Measurements from ENCODE around the gene AK4. TPM values are rescaled to one million over a fixed set of nuclear protein-coding genes. Genes with fewer than 3 reads are reported as not detected.

The AK4 gene
- total RNA-seq, 2 experiments from 2014 or later = 0.08 to 0.14 TPM

- ChIA-PET CTCF (no interaction called here), POLR2A (no interaction called here)
- Mint-ChIP-seq H3K9me3 (no peaks in the 10 kb centered on the region), H3K36me3 (ENCODE audit: low read depth) (no peaks in the 10 kb centered on the region), H3K27me3 (peaks cover 70% of the 10 kb centered on the region), H3K27ac (no peak overlapping the region), H3K4me1 (ENCODE audit: low read depth) (peaks cover 15% of the 10 kb centered on the region), H3K4me3 (peak overlapping the region; percentile 89)
- ATAC-seq (ENCODE audit: poor library complexity) (no peak), DNase-seq (no peak)
- Histone ChIP-seq H3K9me3 (ENCODE audit: control insufficient read depth in 1 of 2, insufficient read depth in 1 of 2, low read length in 2 of 2) (no peaks in the 10 kb centered on the region), H3K4me1 (ENCODE audit: insufficient read depth, low read length) (peaks cover 17% of the 10 kb centered on the region), H3K4me3 (ENCODE audit: low read length) (peak overlapping the region; percentile 45), H3K27ac (ENCODE audit: low read depth in 1 of 2, low read length in 2 of 2) (no peak overlapping the region), H3K27me3 (ENCODE audit: control insufficient read depth in 1 of 2, insufficient read depth in 2 of 2, low read length in 2 of 2) (peaks cover 26 to 40% of the 10 kb centered on the region in 2 experiments), H3K36me3 (ENCODE audit: insufficient read depth, low read length) (no peaks in the 10 kb centered on the region)
- intact Hi-C loops (cut with DNase I, micrococcal nuclease) = no loop called here
- TF ChIP-seq, protein P1, sequence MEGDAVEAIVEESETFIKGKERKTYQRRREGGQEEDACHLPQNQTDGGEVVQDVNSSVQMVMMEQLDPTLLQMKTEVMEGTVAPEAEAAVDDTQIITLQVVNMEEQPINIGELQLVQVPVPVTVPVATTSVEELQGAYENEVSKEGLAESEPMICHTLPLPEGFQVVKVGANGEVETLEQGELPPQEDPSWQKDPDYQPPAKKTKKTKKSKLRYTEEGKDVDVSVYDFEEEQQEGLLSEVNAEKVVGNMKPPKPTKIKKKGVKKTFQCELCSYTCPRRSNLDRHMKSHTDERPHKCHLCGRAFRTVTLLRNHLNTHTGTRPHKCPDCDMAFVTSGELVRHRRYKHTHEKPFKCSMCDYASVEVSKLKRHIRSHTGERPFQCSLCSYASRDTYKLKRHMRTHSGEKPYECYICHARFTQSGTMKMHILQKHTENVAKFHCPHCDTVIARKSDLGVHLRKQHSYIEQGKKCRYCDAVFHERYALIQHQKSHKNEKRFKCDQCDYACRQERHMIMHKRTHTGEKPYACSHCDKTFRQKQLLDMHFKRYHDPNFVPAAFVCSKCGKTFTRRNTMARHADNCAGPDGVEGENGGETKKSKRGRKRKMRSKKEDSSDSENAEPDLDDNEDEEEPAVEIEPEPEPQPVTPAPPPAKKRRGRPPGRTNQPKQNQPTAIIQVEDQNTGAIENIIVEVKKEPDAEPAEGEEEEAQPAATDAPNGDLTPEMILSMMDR (IDR thresholded peaks at IDR 0.05) = no peak
Observed at GRCh38 chr1:65149351-65150107, 1.5 kb downstream of the AK4 start.

- no peaks in the 10 kb centered on the region for H3K9me3 ChIP-seq (ENCODE audit: control insufficient read depth in 1 of 2, insufficient read depth in 1 of 2, low read length in 2 of 2)
- peaks cover 17% of the 10 kb centered on the region for H3K4me1 ChIP-seq (ENCODE audit: insufficient read depth, low read length)
- ChIA-PET POLR2A (no interaction called here), CTCF (no interaction called here)
- TF ChIP-seq, protein P1 (IDR thresholded peaks at IDR 0.05) = no peak
- Mint-ChIP-seq H3K4me3 (peak overlapping the region; percentile 89), H3K36me3 (ENCODE audit: low read depth) (no peaks in the 10 kb centered on the region), H3K27me3 (peaks cover 66% of the 10 kb centered on the region), H3K4me1 (ENCODE audit: low read depth) (peaks cover 15% of the 10 kb centered on the region), H3K9me3 (no peaks in the 10 kb centered on the region), H3K27ac (no peak overlapping the region)
- DNase-seq (no peak), ATAC-seq (ENCODE audit: poor library complexity) (no peak)
- peaks cover 24 to 35% of the 10 kb centered on the region in 2 experiments for H3K27me3 ChIP-seq (ENCODE audit: control insufficient read depth in 1 of 2, insufficient read depth in 2 of 2, low read length in 2 of 2)
- no peak overlapping the region for H3K27ac ChIP-seq (ENCODE audit: low read depth in 1 of 2, low read length in 2 of 2)
- intact Hi-C loops (cut with DNase I, micrococcal nuclease) = no loop called here
- H3K36me3 ChIP-seq (ENCODE audit: insufficient read depth, low read length) = no peaks in the 10 kb centered on the region
- no peak overlapping the region for H3K4me3 ChIP-seq (ENCODE audit: low read length)
Observed at GRCh38 chr1:65150108-65150463, 2.1 kb downstream of the AK4 start.

GRCh38 chr1:65150583-65151263, 2.7 kb downstream of the AK4 start:
- Mint-ChIP-seq H3K27me3 (peaks cover 60% of the 10 kb centered on the region), H3K27ac (no peak overlapping the region), H3K4me1 (ENCODE audit: low read depth) (peaks cover 15% of the 10 kb centered on the region), H3K4me3 (no peak overlapping the region), H3K9me3 (no peaks in the 10 kb centered on the region), H3K36me3 (ENCODE audit: low read depth) (no peaks in the 10 kb centered on the region)
- ATAC-seq (ENCODE audit: poor library complexity) = no peak
- Histone ChIP-seq H3K4me1 (ENCODE audit: insufficient read depth, low read length) (peaks cover 17% of the 10 kb centered on the region), H3K27ac (ENCODE audit: low read depth in 1 of 2, low read length in 2 of 2) (no peak overlapping the region), H3K9me3 (ENCODE audit: control insufficient read depth in 1 of 2, insufficient read depth in 1 of 2, low read length in 2 of 2) (no peaks in the 10 kb centered on the region), H3K4me3 (ENCODE audit: low read length) (no peak overlapping the region), H3K36me3 (ENCODE audit: insufficient read depth, low read length) (no peaks in the 10 kb centered on the region), H3K27me3 (ENCODE audit: control insufficient read depth in 1 of 2, insufficient read depth in 2 of 2, low read length in 2 of 2) (peaks cover 23 to 33% of the 10 kb centered on the region in 2 experiments)
- DNase-seq = no peak
- POLR2A ChIA-PET = no interaction called here
- intact Hi-C loops (cut with DNase I, micrococcal nuclease) = no loop called here
- TF ChIP-seq, protein P1 (IDR thresholded peaks at IDR 0.05) = no peak
- CTCF ChIA-PET = no interaction called here

Data from CD4-positive, alpha-beta T cell (primary cell).